SK-N-MC (cell line): Measurements from ENCODE around the gene OPCML.

Experiments used
- EZH2 ChIP-seq: fragments of 200-600 bp; sonication (generic); IDR thresholded peaks from one replicate; pipeline ENCODE4 v1.6.1; 2017; ENCODE audit warnings: antibody characterized with exemption
- FOXP2 ChIP-seq: optimal IDR thresholded peaks from 2 replicates; pipeline ENCODE3; 2011; ENCODE audit warnings: mild to moderate bottlenecking, moderate library complexity; ENCODE audit not compliant: insufficient read depth; ENCODE audit errors: extremely low read length, control extremely low read depth
- POLR2AphosphoS5 ChIP-seq: IDR thresholded peaks from 2 replicates; pipeline ENCODE4 v1.6.1; 2012; ENCODE audit warnings: mild to moderate bottlenecking, low read depth, low read length, borderline replicate concordance

DNA sequence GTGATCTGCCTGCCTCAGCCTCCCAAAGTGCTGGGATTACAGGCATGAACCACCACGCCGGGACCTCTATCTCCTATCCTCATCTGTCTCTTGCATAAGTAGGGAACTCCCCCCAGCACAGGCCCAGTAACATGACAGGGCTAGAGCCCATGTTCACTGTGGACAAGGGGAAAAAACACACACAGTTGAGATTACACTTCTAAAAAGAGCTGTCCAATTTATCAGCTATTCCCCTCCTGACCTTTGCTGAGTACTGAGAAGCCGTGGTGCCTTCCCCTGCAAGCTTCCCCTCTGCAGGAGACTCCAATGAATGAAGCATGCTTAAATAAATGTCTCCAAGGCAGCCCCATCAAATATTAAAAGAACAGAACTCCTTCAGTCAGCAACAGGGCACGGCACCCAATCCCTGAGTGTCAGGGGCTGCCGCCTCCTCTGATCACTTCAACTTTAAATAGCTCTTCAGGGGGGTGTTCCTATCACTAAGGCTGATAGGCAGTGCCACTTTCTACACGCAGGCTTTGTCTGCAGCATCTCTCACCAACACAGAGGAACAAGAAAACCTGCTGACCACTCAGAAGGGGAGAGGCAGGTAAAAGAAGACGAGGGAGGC lies 385.5 kb downstream of the OPCML start:
- TF ChIP-seq EZH2: no peak
- no peak for TF ChIP-seq POLR2AphosphoS5
- no peak for TF ChIP-seq FOXP2
